Endothelial cell of hepatic sinusoid (primary cell): ENCODE data around the gene NOL4L.

ENCODE experiments used
- in situ Hi-C: cut with HindIII; loops from 2 replicates; pipeline ENCODE4 v1.10.0; 2017; ENCODE audit warnings: low sequenced_read_pairs

Gene NOL4L, protein sequence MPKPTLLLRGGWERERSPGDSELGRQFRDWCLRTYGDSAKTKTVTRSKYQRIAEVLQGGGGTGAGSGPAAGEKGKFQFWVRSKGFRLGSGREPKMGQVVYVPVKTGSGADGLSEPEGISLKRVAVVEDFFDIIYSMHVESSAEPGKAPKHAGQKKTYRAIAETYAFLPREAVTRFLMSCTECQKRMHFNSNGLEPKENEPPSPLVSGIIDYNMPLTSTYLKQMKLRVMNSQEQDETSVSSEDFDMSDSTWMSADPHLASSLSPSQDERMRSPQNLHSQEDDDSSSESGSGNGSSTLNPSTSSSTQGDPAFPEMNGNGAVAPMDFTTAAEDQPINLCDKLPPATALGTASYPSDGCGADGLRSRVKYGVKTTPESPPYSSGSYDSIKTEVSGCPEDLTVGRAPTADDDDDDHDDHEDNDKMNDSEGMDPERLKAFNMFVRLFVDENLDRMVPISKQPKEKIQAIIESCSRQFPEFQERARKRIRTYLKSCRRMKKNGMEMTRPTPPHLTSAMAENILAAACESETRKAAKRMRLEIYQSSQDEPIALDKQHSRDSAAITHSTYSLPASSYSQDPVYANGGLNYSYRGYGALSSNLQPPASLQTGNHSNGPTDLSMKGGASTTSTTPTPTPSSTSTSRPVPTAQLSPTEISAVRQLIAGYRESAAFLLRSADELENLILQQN

DNA sequence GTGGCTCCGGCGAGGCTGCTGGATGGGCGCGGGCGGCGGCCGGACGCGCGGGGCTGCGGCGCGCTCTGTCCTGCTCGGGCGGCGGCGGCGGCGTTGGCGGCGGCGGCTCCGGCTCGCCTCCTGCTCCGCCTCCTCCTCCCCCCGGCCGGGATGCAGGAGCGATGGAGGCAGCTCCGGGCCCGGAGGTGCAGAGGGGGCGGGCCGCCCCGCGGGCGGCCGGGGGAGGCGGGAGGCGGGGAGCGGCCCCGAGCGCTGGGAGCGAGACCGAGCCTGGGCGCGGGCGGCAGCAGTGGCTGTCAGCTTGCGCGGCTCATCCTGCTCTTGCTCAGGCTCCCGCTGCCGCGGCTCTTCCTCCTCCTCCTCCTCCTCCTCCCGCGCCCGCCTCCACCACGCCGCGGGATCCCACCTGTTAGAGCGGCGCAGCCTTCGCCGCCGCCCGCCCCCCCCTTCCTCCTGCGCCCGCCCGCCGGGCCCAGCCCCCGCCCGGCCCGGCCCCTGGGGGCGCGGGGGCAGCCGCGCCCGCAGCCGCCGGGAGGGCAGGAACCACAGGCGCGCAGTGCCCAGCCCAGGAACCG, at the start of gene NOL4L:
NOL4L (minus strand) TSS at position 323 of the 575 bp plus-strand sequence. CDS start 443 bp downstream, outside the sequence.
- in situ Hi-C loops, result loop anchor here (10.0 kb wide), 1 partner anchor 70 kb away; no protein-coding TSS in a partner anchor

DNA sequence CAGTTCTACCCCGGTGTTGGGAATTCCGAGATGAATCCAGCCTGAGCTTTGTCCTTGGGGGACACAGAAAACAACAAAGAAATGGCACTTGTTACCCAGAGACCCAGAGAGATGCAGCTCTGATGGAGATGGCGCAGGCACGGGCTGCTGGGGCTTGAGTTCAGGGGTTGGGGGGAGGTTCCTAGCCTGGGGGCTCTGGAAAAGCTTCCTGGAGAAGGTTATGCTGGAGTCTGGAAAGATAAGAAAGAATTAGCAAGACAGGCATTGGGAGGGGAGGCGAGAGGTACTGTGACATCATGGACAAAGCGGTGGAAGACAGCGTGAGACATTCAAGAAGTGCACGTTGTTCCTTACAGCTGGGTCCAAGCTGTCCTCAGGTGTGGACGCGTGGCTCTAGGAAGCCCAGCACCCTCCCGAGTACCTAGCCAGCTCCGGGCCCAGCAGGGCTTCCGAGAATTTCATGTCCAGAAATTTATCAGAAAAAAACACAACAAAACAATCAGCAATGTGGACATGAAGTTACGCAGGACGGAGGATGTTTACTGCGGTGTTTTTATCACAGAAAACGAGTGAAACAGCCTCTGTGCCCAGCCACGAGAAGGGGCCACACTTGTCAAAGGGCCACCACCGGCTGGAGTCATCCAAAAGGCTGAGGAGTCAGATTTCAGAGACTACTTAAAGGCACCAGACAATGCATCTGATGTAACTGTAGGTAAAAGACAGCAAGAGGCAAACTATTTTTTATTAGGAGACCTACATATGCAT, 49.1 kb upstream of the NOL4L start:
- in situ Hi-C loops, result loop anchor here (5.0 kb wide), 1 partner anchor 117 kb away; no protein-coding TSS in a partner anchor

GRCh38 chr20:32632461-32633354, 47.6 kb upstream of the NOL4L start:
- in situ Hi-C loops, result loop anchor here (5.0 kb wide), 1 partner anchor 115 kb away; no protein-coding TSS in a partner anchor

DNA sequence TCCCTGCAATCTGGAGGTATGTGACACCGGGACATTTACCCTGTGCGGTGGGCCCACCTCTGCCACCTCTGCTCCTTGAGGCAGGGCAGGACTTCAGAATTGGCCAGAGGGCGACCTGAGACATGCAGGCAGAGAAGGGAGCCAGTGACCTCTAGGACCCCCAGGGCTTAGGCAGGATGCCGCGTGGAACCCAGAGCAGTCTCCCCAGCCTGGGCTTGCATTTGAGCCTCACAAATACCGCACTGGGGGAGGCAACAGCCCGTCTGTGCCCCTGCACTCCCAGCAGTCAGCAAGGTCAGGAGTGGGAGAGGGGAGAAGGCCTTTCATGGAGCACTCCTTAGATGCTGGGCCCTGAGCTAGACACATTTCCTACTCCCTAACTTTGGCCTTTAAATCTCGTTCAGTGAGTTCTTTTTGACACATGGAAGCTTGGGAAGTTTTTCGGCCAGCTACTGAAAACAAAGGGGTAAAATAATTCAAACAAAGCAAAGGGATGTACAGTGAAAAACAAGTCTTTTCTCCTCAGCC, 46.9 kb upstream of the NOL4L start:
- in situ Hi-C loops, result loop anchor here (5.0 kb wide), 1 partner anchor 115 kb away; no protein-coding TSS in a partner anchor

DNA sequence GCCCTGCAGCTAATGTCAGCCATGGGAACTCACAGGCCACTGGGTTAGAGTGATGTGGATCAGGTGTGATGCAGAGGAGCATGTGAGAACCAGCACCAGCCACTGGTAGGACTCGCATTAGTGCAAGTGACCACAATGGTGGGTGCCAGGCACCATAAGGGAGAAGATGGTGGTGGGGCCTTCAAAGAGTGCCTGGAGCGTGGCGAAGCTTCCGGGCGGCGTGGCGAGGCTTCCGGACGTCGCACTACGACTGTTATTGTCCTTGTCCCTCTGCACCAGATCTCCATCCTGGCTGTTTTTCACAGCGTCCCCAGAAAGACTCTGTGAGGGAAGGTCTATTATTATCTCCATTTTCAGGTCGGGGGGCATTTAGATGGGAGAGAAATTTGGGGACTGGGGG, 44.7 kb upstream of the NOL4L start:
- in situ Hi-C loops, result loop anchor here (5.0 kb wide), 1 partner anchor 113 kb away; no protein-coding TSS in a partner anchor

DNA sequence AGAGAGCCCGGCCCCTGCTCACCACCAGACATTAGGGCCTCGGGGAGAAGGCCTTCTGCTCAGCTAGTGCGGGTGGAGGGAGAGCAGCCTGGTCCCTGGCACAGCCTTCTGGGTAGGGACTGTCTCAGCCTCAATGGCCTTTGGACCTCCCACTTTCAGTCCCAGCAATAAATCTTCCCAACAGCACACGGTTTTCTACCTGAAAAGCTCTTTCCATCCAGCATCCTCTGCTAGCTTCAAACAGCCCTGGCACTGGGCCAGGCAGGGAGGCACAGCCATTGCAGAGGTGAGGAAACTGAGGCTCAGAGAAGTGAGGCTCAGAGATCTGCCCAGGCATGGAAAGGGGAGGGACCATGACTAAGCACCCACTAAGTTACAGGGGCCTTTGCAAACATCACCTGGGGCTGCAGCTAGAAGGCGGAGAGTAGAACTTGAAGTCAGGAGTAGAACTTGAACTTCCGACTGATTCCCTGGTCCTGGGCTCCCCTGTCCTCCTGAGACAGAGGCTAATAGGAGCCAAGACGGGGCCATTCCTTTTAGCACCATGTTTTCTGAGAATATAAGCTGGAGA, 43.9 kb upstream of the NOL4L start:
- in situ Hi-C loops, result no loop called here

DNA sequence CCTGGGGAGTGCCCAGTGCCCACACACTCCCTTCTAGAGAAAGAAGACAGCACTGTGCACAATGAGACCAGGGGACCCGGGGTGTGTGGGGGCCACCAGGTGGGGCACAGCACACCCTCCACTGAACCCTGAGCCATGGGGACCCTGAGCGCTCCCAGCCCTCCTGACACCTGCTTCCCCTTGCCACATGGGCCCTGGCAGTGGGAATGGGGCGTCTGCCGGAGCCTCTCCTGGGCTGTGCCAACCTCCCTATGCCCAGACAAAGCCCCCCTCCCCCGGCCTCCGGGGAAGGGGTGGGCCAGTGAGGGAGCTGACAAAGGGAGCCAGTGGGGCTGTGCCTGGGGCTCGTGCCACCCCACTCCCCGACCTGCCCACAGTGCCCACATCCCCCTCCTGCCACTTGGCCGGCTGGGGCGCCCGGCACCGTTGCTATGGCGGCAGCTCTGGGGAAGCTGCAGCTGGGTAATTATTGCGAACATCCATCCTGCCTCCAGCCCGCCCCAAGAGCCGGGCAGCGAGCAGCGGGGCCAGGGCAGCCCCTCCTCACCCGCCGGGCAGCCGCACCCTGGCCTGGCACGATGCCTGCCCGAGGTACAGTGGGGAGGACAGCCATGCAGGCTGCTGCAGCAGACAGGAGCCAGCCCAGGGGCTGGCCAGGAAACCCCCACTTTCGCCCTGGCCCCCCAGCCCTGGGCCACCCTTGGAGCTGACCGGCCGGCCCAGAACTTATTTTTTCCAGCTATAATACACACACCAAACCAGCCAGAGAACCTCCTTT, 41.9 kb upstream of the NOL4L start:
- in situ Hi-C loops, result no loop called here

DNA sequence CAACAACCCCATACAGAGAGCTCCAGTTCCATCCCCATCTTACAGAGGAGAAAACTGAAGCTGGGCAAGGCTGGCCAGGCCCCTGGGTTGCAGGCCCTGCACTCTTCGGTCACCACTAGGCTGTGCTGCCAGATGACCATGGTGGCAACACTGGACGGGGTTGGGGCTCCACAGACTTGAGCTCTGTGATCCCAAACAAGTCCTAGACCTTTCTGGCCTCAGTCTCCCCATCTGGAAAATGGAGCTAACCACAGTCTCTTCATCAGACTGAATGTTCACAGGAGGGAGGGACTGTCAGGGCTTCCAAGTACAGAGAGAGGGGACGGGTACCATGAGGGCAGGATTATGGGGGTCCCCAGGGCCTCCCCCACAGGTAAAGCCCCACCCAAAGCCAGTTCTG, 41.3 kb upstream of the NOL4L start:
- in situ Hi-C loops, result no loop called here

- in situ Hi-C loops, result no loop called here
These were observed 40.9 kb upstream of the NOL4L start for GRCh38 chr20:32625996-32626395.

- in situ Hi-C loops, result loop anchor here (5.0 kb wide), 1 partner anchor 52 kb away; no protein-coding TSS in a partner anchor
These were observed 39.7 kb upstream of the NOL4L start for GRCh38 chr20:32624687-32625345.

- in situ Hi-C loops, result loop anchor here (5.0 kb wide), 1 partner anchor 54 kb away; no protein-coding TSS in a partner anchor
These were observed 38.6 kb upstream of the NOL4L start for GRCh38 chr20:32623667-32624157.

- in situ Hi-C loops, result loop anchor here (5.0 kb wide), 1 partner anchor 54 kb away; no protein-coding TSS in a partner anchor
These were observed 37.7 kb upstream of the NOL4L start for GRCh38 chr20:32622585-32623468.

DNA sequence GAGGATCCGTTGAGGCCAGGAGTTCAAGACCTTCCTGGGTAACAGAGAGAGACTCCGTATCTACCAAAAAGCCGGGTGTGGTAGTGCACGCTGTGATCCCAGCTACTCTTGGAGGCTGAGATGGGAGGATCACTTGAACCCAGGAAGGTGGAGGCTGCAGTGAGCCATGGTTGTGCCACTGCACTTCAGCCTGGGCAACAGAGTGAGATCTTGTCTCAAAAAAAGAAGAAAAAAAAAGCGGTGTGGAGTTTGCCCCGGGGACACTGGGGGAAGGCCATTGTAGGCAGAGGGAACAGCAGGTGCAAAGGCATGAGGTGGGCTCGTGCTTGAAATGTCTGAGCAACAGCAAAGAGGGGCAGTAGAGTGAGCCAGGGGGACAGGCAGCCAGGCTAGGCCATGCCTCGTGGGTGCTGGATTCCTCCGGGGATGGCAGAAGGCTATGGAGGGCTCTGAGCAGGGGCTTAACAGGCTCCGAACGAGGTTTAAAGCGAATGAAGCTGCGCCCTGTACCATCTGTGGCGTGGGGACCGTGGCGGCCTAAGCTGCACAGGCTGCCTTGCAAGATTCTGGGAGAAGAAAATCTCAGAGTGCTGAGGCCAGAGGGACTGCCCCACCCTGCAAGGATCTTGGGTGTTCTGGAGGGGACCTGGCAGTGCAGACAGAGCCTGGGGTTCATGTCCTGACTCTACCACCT, 36.9 kb upstream of the NOL4L start:
- in situ Hi-C loops, result loop anchor here (5.0 kb wide), 1 partner anchor 55 kb away; no protein-coding TSS in a partner anchor

DNA sequence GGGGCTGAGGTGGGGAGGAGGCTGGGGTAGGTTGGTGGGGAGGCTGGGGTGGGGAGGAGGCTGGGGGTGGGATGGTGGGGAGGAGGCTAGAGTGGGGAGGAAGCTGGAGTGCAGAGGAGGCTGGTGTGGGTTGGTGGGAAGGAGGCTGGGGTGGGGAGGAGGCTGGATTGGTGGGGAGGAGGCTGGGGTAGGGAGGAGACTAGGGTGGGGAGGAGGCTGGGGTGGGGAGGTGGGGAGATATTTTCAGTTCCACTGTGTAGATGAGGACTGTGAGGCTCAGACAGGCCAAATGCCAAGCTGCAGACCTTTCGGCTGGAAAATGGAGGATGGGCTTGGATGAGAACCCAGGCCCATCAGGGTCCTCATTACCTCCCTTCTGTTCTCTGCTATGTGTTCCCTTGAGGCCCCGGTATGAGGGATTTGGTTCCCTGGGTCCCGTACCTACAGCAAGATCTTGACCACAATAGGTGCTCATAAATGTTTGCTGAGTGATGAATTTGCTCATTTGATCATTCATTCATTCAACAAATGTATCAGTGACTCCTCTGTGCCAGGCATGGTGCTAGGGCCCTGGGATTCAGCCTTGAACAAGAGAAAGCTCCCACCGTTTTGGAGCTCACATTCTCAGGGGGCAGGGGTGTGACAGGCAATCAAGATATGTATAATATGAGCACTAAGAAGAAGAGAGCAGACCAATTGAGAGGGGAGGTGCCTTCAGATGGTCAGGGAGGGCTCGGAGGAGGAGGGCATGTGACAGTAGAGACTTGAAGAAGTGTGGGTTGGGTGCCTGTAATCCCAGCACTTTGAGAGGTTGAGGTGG, 36.1 kb upstream of the NOL4L start:
- in situ Hi-C loops, result loop anchor here (5.0 kb wide), 1 partner anchor 56 kb away; no protein-coding TSS in a partner anchor

DNA sequence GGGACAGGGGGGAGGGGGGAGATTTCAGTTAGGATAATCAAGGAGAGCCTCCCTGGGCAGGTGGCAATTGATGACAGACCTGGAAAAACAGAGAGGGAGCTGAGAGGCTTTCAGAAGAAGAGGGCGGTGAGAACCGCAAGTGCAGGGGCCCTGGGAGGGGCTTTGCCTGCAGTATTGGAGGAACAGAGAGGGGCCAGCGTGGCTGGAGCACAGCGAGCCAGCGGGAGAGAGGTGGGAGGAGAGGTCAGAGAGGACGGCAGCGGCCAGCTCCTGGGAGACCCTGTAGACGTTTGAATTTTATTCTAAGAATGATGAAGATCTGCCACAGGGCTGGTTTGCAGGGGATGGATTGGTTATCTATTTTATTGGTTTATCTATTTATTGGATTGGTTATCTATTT, 34.5 kb upstream of the NOL4L start:
- in situ Hi-C loops, result no loop called here
